Erythroblast (primary cell): Measurements from ENCODE around the gene ADAMTS12.

Experiments used
- DNase-seq, 2 experiments: peaks; one replicate each; lab custom pipeline; 2025; lab: John Stamatoyannopoulos, UW
- GATA1 ChIP-seq: IDR thresholded peaks from 2 replicates; pipeline ENCODE4 v1.6.1; 2011; ENCODE audit warnings: low read depth, mild to moderate bottlenecking, control low read depth, low read length, moderate library complexity
- POLR2A ChIP-seq: IDR thresholded peaks from 2 replicates; pipeline ENCODE4 v1.6.1; 2011; ENCODE audit warnings: mild to moderate bottlenecking, low read length

ADAMTS12 gene

DNA sequence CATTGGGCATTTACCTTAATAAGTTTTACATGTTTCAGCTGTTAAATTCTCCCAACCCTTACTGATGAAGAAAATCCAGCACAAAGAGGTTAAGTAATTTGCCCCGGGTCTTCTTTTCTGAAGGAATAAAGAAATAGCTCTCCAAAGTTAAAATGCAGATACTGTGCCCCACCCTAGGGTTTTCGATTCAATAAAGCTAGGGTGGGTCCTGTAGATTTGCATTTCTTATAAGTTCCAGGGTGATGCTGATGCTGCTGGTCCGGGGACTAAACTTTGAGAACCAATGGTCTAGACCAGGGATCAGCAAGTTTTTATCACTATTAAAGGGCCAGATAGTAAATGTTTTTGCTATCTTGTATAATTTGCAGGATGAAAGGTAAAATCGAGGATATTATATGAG is 156.7 kb downstream of the ADAMTS12 start:
- no peak for DNase-seq
- TF ChIP-seq GATA1 (no peak), POLR2A (no peak)

- TF ChIP-seq POLR2A (no peak), GATA1 (no peak)
- no peak for DNase-seq
Observed at GRCh38 chr5:33734537-33734936, 157.3 kb downstream of the ADAMTS12 start.

DNA sequence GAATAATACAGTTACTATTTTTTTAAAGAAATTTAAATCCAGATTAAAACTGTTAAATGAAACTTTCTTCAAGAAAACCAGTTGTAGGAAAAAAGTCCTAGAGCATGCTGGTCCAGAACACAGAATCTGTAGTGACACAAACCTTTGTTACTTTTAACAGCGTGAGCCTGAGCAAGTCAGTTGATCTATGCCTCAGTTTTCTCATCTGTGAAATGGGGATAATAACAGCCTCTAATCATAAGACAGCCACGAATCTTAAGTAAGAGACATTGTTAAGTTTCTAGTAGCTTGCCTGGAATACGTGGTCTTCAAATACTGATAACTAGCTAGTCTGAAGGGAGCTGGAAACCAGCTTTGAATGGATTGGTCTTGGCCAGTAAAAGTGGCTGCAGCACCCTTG is 158.6 kb downstream of the ADAMTS12 start:
- DNase-seq: no peak
- TF ChIP-seq GATA1: no peak
- no peak for TF ChIP-seq POLR2A

DNA sequence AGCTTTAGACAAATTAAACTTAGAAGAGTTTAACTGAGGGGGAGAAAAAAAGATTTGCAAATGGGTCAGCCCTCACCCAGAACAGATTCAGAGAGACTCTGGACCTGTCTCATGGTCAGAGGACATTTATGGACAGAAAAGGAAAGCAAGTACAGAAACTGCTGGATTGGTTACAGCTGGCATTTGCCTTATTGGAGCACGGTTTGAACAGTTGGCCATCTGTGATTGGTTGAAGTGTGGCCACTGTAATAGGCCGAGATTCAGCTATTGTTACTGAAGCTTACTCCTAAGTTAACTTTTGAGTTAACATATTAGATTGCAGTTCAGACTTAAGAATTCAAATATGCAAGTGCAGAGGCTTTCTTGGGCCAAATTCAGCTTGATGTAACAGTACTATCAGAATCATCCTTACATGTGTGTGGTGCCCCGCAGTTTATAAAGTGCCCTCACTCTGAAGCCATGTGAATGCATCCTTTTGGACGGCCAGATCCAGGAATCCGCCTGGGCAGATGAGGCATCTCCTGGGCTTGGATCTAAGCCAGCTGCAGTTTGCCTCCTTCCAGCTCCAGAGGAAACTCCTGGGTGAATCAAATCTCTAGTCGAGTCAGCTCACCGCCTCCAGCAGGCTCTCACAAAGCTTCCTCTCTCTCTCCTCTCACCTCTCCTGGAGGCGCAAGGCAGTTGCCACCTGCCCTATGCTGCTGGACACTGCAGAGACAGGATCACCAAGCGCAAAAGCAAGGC is 165.2 kb downstream of the ADAMTS12 start:
- DNase-seq: no peak
- TF ChIP-seq GATA1: no peak
- TF ChIP-seq POLR2A: no peak

GRCh38 chr5:33725806-33726205 is 166.0 kb downstream of the ADAMTS12 start:
- DNase-seq: no peak

GRCh38 chr5:33721491-33722200 is 170.1 kb downstream of the ADAMTS12 start:
- TF ChIP-seq POLR2A (no peak), GATA1 (no peak)
- no peak for DNase-seq

More at GRCh38 chr5:33725806-33726205, 166.0 kb downstream of the ADAMTS12 start:
- no peak for TF ChIP-seq POLR2A
- TF ChIP-seq GATA1: no peak

DNA sequence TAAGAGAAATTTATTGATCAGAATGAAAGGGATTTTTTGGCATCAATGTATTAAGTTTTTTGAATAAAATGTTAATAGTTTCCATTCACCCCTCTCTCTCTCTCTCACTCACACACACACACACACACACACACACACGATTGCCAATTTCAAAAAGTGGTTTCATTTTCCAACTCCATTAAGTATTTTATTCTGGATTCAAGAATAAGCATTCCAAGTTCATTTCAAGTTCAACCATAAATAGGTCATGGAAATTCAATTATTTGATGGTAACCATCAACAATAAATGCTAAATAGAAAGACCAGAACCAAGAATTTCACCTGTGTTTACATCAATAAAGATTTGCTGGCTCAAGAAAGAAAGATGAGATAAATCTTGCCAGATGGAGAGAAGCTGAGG is 171.6 kb downstream of the ADAMTS12 start:
- TF ChIP-seq GATA1 (no peak), POLR2A (no peak)
- DNase-seq: no peak

DNA sequence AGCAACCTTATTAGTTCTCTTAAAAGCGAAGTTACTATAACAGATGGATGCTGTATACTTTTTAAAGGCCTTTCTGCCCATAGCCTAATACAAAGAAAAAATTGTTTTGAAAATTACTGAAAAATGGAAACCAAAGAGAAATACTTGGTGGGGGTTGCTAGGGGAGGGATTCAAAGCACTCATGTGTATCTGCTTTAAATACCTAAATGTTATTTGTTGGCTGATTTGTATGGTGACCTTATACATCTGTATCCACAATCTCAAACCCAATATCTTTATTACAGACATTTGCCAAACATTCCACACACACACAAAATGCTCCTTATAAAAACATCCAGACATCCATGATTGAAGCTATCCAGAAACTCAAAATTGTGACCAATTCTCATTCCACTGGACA is 172.0 kb downstream of the ADAMTS12 start:
- TF ChIP-seq GATA1: no peak
- TF ChIP-seq POLR2A: no peak

DNA sequence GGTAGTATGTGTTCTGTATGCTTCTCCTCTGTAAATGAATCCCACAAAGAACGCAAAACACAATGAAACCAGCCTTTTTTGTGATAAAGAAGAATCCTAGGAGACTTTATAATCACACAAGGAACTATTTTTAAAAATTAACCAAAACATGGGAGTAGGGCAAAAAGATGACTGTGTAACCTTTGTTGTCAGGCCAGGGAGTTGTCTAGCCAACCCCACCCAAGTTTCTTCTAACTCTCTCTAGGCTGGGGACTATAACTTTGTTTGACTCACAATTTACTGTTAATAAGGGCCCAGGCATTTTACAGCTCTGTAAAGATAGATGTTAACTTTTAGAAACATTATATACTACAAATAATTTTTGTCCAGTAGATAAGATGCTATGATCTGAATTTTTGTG is 176.1 kb downstream of the ADAMTS12 start:
- TF ChIP-seq POLR2A (no peak), GATA1 (no peak)
- DNase-seq: no peak

More for the DNA sequence above, 172.0 kb downstream of the ADAMTS12 start:
- DNase-seq: no peak

DNA sequence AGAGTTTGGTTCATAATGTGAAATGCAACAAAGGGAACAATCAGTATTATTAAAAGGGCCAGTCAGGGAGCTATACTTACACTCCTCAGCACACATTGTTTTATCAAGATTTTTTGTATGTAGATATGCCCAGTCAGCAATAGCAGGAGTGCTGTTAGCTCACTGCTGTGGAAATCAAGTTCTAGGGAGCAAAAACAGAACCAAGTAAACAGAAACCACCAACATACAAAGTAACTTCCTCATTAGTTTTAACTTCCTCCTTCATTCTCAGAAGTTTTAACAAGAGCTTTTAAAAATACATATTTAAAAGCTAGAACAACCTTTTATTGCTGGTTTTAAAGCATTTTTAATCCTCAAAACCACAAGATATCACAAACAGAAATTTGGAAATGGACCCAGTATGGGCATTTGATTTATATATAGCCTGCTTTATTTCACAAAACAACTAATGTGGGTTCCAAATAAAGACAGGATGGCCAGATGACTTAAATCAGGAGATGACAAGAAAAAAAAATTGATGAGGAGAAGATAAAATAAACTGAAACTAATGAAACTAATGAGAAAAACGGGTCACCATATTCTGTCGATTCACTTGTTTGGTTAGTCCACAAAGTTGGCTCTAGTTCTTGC is 178.5 kb downstream of the ADAMTS12 start:
- DNase-seq: no peak
- TF ChIP-seq POLR2A (no peak), GATA1 (no peak)

- DNase-seq: no peak
- TF ChIP-seq GATA1: no peak
- TF ChIP-seq POLR2A: no peak
Observed at GRCh38 chr5:33712664-33713063, 179.1 kb downstream of the ADAMTS12 start.

- TF ChIP-seq POLR2A: no peak
- no peak for TF ChIP-seq GATA1
- no peak for DNase-seq
Observed at GRCh38 chr5:33711094-33711679, 180.6 kb downstream of the ADAMTS12 start.

- no peak for TF ChIP-seq GATA1
- TF ChIP-seq POLR2A: no peak
- DNase-seq: no peak
Observed at GRCh38 chr5:33702867-33703266, 188.9 kb downstream of the ADAMTS12 start.
